ENCODE results near the gene KIAA0586.

Gene KIAA0586

DNA sequence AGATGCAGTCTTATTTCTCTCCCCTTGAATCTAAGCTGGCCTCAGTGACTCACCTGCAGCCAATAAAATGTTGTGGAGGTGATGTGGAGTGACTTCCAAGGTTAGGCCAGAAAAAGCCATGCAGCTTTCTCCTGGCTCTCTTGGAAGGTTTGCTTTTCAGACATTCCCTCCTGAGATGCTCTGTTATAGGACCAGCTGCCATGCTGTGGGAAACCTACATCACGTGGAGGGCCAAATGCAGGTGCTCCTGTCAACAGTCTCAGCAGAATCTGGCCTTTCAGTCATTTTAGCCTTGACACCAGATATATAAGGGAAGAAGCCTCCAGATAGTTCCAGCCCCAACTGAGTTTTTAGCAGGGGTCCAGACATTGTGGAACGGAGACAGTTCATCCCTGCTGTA lies 172.2 kb downstream of the KIAA0586 start:
- DNase-seq, result no peak

All from stimulated activated naive CD4-positive, alpha-beta T cell (primary cell).